ENCODE data around the gene POLR3GL. TPM values are rescaled to one million over a fixed set of nuclear protein-coding genes. Genes with fewer than 3 reads are reported as not detected.

Gene POLR3GL
- total RNA-seq, 1 experiment from 2014 or later, result 9.0 TPM

GRCh38 chr1:145992958-145993617 lies 28.6 kb downstream of the POLR3GL start:
- no peak for DNase-seq (ENCODE audit: low read depth)

- no peak for DNase-seq (ENCODE audit: low read depth)
These were observed 29.3 kb downstream of the POLR3GL start for GRCh38 chr1:145993618-145994390.

GRCh38 chr1:145994391-145995120 lies 30.1 kb downstream of the POLR3GL start:
- DNase-seq (ENCODE audit: low read depth), result no peak

GRCh38 chr1:145995148-145995881 lies 30.8 kb downstream of the POLR3GL start:
- DNase-seq (ENCODE audit: low read depth), result no peak

DNA sequence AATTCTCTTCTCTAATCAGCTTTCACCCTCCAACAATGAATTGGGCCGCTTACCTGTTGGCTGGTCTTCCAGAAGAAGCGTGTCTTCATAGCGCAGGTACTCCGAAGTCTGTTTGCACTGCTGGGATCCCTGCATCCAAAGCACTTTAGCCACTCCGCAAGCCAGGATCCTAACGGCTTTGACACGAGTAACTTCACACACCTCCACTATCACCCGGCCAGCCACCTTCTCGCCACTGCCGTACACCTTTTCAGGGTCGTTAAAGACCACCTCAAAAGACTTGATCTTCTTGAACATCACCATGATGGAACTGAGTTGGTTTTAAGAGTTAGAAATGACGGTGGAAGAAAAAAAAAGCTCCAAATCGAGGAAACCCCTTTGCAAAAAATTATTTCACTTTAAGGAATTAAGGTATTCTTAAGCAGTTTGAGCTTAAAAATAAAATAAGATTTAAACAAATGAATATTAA lies 31.5 kb downstream of the POLR3GL start:
- DNase-seq (ENCODE audit: low read depth), result no peak

DNA sequence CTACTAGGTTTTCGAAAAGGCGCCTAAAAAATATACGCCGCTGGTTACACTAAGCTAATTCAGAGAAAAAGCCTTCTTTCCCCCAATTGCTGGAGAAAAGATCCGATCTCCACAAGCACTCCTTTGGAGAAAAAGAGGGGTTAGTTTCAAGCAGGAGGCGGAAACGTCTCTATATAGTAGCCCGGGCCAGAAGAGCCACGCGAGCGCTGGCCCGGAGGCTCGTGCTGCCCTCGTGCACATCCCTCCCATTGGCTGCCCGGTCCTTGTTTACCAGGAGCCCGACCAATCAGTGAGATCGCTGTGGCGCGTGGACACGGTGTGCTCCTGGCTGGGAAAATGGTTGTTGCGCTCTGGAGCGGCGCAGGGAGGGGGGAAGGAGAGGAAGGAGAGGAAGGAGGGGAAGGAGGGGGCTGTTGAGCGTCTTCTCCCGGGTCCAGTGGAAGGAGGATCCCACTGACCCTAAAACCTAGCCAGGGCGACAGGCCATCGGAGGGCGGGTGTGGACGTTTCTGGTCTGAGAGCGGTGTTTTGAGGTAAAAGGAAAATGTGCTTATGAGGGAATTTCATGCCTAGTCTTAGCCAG lies 32.0 kb downstream of the POLR3GL start, which contains the start of gene TXNIP:
Gene TXNIP, minus strand, starts transcription at position 147 of the 583 bp plus-strand sequence. CDS start 313 bp downstream, outside the sequence.
- DNase-seq (ENCODE audit: low read depth), result peak; percentile 97

DNA sequence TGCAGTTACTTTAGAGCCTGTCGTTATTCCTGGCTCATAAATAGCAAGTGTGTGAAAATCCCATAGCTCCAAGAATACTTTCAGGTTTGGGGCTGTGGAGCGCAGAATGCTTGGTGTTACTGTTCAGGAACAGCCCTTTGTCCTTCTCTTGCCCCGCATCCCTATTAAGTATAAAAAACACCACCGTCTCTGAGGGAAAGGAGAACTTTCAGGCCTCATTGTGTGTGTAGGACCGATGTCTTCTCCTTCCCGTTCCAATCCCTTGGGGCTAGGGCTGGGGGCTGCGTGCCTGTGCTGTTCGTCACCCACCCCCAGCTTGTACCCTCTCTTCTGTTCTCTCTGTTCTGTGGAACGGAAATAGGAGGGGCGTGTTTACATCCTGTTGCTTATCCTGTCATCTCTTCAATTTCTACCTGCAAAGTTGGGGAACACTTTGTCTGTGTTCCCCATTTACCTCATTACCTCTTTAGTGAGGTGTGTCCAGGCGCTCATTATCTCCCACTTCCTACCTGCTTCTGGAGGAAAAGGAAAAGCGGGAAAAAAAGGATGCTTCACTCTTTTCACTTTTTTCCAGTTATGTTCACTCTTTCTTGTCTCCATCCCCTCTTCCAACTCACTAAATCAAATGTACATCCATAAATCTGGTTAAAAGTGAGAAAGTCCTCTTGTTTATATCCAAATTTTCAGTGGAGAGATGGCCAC lies 32.7 kb downstream of the POLR3GL start:
- peak; percentile 19 for DNase-seq (ENCODE audit: low read depth)

GRCh38 chr1:145997718-145998023 lies 33.2 kb downstream of the POLR3GL start:
- no peak for DNase-seq (ENCODE audit: low read depth)

DNA sequence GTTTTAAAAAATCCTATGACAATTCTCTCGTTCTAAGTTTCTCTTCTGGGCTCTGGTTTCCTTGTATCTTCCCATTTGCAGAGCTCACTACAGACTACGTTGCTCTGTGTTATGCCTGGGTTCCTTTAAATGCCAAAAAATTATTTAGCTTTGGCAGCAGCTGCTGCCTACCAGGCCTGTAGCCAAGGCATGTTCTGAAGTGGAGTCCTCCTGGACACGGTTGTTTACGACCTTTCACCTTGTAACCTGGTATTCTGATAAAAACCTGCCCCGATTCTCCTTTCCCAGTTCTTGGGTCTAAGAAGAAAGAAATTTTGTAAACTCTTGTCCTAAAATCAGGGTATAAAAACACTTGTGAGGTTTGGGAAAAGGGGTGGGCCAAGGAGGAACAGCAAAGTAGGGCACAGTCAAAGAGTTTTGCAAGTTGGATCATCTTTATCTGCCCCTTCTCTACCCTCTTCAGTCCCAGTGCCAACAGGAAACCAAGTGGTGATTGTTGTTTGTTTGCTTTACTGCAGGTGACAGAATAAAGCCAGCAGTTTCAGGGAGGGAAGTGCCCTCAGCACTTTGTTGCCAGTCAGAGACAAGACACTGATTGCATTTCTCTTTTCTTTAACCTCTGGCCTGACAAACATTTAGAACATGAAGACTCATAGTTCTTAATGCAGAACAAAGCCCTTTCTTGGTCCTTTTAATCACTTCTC lies 35.0 kb downstream of the POLR3GL start:
- no peak for DNase-seq (ENCODE audit: low read depth)

- no peak for DNase-seq (ENCODE audit: low read depth)
These were observed 37.2 kb downstream of the POLR3GL start for GRCh38 chr1:146001709-146002108.

DNA sequence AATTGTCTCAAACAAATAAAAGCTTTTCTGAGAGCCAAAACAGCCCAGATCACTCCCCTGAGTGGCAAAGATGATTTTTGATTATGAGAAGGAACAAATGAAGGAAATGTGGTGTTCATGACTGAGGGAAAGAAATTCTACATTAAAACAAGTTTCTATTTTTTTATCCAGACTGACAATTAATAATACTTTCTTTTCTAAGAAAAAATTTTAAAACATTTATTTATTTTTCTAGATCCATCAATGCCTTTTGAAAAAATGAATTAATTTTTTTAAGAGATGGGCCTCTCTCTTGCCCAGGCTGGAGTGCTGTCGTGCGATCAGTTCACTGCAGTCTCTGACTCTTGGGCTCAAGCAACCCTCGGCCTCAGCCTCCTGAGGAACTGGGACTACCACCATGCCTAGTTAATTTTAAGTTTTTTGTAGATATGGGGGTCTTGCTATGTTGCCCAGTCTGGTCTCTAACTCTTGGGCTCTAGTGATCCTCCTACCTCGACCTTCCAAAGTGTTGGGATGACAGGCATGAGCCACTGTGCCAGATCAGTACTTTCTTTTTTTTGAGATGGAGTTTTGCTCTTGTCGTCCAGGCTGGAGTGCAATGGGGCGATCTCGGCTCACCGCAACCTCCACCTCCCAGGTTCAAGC lies 43.1 kb downstream of the POLR3GL start:
- DNase-seq (ENCODE audit: low read depth), result no peak

DNA sequence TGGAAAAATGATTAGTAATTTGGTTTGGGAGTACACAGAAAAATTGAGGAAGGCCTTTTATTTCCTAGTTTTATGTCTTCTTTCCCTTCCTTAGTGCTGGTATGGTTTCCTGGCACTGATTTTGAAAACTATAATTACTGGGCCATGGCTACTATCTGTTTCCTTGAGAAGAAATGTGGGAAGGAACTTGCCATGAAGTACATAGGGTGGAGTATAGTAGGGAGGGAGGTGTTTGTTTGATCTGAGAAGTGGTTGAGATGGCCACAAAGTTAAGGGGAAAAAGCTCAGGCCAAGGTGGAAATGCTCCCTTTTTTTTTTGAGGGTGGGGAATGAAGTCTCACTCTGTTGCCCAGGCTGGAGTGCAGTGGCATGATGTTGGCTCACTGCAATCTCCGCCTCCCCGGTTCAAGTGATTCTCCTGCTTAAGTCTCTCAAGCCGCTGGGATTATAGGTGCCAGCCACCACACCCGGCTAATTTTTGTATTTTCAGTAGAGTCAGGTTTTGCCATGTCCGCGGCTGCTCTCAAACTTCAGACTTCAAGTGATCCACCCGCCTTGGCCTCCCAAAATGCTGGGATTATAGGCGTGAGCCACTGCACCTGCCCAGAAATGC lies 45.7 kb downstream of the POLR3GL start:
- DNase-seq (ENCODE audit: low read depth), result no peak

DNA sequence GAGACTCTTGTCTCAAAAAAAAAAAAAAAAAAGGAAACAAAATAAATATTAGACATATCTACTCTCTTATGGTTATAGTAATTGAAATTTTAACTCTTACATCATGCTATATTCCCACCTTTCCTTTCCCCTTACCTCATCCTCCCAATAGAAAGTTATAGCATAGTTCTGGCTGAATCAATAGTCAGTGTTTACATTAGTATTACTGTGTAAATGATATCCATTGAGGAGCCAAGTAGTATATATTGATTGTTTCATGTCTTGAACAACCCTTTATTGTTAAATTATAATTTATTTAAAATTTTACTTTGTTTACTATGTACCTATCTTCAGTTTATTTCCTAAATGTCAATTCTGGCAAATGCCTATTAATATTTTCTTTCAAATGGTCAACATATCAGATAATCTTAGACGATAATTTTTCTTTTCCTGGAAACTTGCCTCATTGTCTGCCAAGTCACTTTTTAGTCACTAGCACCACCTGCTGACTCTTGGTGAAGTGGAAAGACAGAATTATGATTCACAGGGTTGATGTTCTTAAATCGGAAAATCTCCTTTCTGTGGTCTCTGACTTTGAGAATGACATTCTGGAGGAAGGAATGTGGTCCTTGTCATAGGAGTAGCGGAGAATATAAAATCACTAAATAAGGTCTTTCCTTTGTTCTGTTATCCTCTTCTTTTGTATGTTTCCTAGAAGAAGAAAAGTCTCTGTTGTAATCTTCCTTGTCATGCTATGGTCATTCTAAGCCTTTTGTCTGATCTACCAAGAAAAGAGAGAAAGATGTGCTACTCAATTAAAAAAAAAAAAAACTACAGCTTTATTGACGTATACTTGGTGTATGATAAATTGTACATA lies 48.4 kb downstream of the POLR3GL start:
- DNase-seq (ENCODE audit: low read depth), result peak; percentile 73

DNA sequence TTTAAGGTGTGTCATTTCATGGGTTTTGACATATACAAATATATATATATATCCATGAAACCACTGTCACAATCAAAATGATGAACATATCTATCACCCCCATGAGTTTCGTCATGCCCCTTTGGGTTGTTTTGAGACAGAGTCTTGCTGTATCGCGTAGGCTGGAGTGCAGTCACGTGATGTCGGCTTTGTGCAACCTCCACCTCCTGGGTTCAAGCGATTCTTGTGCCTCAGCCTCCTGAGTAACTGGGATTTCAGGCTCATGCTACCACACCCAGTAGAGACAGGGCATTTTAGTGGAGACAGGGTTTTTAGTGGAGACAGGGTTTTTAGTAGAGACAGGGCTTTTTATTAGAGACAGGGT lies 49.1 kb downstream of the POLR3GL start:
- no peak for DNase-seq (ENCODE audit: low read depth)

DNA sequence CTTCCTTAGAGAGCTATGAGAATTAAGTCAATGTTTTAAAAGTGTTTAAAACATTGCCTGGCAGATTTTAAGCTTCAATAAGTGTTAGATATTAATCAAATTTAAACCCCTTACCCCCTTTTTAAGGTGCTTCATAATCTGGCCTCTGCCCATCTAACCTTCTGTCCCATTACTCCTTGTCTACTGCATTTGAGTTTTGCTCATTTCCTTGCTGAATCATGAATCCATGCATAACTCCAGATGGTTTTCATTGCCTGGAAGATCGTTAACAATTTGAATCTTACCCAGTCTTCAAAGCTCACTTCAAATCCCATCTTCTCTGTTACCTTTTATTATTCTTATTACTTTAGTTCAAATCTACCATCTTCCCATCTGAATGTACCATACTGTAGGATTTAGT lies 52.4 kb downstream of the POLR3GL start:
- no peak for DNase-seq (ENCODE audit: low read depth)

GRCh38 chr1:146019231-146020057 lies 55.0 kb downstream of the POLR3GL start:
- no peak for DNase-seq (ENCODE audit: low read depth)

All from Daoy (cell line).